Activated CD4-positive, alpha-beta T cell treated with anti-CD3 and anti-CD28 coated beads, Interleukin-2, amount 50 U/mL, for 48 hours (primary cell): Measurements from ENCODE around the gene LMTK2.

Experiments used
- DNase-seq, 2 experiments: peaks; one replicate each; pipeline ENCODE4 v3.0.0-alpha.2; 2020

Gene LMTK2

DNA sequence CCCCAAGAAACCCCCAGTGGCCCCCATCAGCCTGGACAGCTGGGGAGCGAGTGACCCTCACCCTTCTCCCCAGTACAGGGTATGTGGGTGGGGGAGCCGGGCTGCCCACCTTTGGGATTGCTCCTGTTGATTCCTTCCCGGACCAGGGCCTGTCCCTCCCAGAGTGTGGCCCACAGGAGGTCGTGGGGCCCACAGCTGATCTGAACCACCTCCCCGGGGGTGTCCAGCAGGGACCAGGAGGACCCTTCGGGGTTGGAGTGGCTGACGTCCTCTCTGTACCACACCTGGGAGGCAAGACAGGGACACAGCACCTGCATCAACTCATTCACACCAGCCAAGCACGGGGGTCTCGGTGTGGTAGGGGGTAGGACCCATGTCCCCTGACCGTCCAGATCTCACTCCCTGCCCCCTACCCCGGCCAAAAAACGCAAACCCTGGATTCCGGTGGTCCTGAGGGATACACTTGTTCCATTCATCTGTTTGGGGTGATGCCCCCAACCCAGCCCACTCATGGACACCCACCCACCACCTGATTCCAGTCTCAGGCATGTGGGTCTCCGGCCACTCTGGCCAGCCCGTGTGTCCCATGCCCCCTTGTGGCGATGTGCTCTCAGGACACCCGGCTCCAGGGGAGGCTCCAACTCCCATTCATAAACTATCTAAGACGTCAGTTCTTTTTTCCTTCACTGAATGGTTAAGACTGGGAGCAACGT is 134.5 kb downstream of the LMTK2 start:
- peak; percentile 32 to 34 for DNase-seq

GRCh38 chr7:98241674-98242241 is 135.1 kb downstream of the LMTK2 start:
- DNase-seq = no peak

DNA sequence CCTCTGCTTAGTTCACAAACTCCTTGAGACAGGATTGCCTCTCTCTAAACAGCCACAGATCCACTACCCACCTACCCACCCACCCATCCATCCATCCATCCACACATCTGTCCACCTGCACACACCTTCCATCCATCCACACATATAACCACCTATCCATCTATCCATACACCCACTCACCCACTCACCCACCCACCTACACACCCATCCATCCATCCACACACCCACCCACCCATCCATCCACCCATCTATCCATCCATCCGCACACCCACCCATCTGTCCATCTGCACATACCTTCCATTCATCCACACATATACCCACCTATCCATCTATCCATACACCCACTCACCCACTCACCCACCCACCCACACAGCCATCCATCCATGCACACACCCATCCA is 135.7 kb downstream of the LMTK2 start:
- no peak for DNase-seq

DNA sequence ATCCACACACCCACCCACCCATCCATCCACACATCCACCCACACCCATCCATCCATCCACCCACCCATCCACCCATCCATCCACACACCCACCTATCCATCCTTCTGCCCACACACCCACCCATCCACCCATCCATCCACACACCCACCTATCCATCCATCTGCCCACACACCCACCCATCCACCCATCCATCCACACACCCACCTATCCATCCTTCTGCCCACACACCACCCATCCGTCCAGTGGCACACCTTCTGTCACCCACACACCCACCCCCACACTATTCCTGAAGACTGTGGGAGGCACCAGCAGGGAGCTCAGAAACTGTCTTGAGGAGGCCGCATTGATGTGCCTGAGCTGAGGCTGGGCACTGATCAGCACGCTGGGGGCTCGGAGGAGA is 136.3 kb downstream of the LMTK2 start:
- no peak for DNase-seq

GRCh38 chr7:98244871-98245270 is 138.2 kb downstream of the LMTK2 start:
- DNase-seq = no peak

DNA sequence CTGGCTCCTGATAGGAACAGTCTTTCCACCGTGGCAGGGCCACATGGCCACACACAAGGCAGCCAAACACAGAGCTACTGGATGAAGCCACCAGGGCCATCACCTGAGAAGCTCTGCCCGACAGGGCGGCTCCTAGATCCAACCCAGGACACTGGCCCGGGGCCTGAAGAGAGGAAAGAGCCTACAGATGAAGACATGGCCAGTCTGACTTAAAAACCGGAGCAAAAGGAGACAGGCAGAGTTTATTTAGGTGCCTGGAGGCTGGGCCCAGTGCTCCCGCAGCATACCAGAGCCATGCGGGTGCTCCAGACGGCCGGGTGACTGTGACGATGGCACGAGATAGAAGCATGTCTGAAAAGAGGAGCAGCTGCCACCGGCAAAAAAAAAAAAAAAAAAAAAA is 141.5 kb downstream of the LMTK2 start:
- DNase-seq = no peak

DNA sequence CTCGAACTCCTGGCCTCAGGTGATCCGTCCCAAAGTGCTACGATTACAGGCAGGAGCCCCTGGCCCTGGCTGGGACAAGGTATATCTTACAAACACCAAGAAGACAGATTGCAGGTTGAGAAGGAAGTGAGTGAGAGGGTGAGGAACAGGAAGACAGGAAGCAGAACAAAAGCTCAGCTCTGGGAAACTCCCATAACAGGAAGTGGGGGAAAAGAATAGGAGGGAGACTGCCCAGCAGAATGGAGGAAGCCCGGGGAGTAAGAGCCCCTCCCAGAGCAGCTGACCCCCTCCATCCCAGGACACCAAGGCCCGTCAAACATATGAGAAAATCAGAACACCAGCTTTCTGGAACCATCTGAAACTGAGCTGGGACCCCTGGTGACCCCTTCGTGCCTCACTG is 142.4 kb downstream of the LMTK2 start:
- no peak for DNase-seq

- peak; percentile 36 to 48 for DNase-seq
Measured at GRCh38 chr7:98250789-98251188, 144.1 kb downstream of the LMTK2 start.

DNA sequence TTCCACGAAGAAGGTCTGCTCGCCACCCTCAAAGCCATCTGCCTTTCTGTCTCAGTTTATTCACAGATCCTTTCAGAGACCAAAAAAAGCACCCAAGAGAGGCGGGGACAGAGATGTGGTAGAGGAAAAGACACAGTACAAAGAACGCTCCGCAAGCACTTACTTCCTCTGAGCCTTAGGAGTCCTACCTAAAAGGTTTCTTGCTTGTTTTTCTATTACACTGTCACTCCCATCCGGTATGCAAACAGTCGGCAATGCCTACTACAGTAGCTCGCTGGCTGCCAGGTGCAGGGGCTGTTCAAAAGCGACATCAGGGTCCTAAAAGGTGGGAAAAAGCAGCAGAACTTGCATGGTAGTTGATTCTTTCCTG is 144.6 kb downstream of the LMTK2 start:
- peak in 1 of 2 experiments; percentile 12 for DNase-seq

- peak; percentile 86 to 91 for DNase-seq
Measured at GRCh38 chr7:98251601-98252424, 145.2 kb downstream of the LMTK2 start, which contains the start of gene TECPR1. TSS of gene TECPR1 (minus strand) at chr7:98252232. CDS start at chr7:98246146, 6,086 bp downstream.

GRCh38 chr7:98252425-98253054 is 145.9 kb downstream of the LMTK2 start:
- DNase-seq = no peak

DNA sequence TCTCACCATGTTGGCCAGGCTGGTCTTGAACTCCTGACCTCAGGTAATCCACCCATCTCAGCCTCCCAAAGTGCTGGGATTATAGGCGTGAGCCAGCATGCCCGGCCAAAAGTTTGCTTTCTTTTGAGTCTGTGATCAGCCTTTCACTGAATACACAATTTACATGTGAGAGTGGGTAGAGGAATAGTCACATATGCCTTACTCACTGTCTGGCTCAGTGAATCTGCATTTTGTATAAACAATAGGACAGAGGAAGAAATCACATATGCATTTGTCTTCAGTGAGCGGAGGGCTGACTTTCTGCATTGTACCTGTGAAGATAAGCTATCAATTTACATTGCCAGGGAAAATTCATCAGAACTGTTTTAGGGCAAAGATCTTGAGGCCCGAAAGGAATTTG is 147.9 kb downstream of the LMTK2 start:
- no peak for DNase-seq

DNA sequence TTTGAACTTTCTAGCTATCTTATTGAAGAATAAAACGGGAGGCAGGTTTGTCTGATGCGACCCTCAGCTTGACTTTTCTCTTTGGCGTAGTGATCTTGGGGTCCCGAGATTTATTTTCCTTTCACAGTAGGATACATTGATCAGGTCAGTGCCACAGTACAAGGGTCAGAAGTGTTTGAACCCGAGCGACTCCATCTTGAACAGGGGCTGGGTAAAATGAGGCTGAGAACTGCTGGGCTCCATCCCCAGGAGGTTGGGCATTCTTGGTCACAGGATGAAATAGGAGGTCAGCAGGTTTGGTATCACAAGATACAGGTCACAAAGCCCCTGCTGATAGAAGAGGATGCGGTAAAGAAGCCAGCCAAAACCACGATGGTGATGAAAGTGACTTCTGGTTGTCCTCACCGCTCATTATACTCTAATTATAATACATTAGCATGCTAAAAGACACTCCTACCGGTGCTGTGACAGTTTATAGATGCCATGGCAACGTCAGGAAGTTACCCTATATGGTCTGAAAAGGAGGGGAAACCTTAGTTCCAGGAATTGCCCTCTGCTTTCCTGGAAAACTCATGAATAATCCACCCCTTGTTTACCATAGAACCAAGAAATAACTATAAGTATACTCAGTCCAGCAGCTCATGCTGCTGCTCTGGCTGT is 148.4 kb downstream of the LMTK2 start:
- peak in 1 of 2 experiments; percentile 6 for DNase-seq

- DNase-seq = no peak
Measured at GRCh38 chr7:98256431-98256830, 149.8 kb downstream of the LMTK2 start.

DNA sequence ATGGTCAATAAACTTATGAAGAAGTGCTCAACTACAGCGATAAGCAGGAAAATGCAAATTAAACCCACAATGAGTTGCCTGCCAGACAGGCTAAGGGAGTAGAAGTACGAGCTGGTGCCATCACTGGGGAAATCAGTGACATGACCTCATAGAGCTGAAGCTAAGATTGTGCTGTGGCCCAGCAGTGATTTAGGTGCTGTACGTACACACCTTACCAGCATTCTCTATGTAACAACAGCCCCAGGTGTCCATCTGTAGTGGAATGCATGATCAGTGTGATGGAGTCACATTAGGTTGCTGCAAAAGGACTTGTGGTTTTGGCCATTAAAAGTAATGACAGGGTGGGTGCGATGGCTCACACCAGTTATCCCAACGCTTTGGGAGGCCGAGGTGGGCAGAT is 151.0 kb downstream of the LMTK2 start:
- no peak for DNase-seq
